Skeletal muscle tissue (tissue), 4 donors: ENCODE measurements around the gene L1CAM. TPM values are rescaled to one million over a fixed set of nuclear protein-coding genes. Genes with fewer than 3 reads are reported as not detected.

Experiments
- H3K27ac ChIP-seq: one replicate; pipeline ENCODE4 v1.7.0; 2013; ENCODE audit warnings: mild to moderate bottlenecking, low read depth, low read length, inconsistent platforms
- H3K27me3 ChIP-seq, 3 donors: one replicate each; pipeline ENCODE4 v1.7.0; 2013; ENCODE audit warnings: low read length in 3 of 3; ENCODE audit not compliant: control insufficient read depth in 3 of 3, insufficient read depth in 3 of 3
- H3K36me3 ChIP-seq, 3 donors: one replicate each; pipeline ENCODE4 v1.7.0; 2013; ENCODE audit warnings: low read length in 3 of 3; ENCODE audit not compliant: control insufficient read depth in 3 of 3, insufficient read depth in 3 of 3
- H3K4me1 ChIP-seq, 3 donors: one replicate each; pipeline ENCODE4 v1.7.0; 2013; ENCODE audit warnings: low read length in 3 of 3, mild to moderate bottlenecking in 3 of 3; ENCODE audit not compliant: control insufficient read depth in 3 of 3, insufficient read depth in 3 of 3
- H3K4me3 ChIP-seq, 3 donors: one replicate each; pipeline ENCODE4 v1.7.0; 2013; ENCODE audit warnings: low read length in 3 of 3
- H3K9ac ChIP-seq, 3 donors: one replicate each; pipeline ENCODE4 v1.7.0; 2013; ENCODE audit warnings: low read length in 3 of 3, mild to moderate bottlenecking in 3 of 3, moderate library complexity in 2 of 3, low read depth in 1 of 3
- H3K9me3 ChIP-seq, 3 donors: one replicate each; pipeline ENCODE4 v1.7.0; 2013; ENCODE audit warnings: low read length in 3 of 3; ENCODE audit not compliant: control insufficient read depth in 3 of 3
- total RNA-seq: library from RNA; depleted of rRNA; stranded (reverse); fragments of >200 nt; gene quantifications from one replicate; pipeline ENCODE4 v1.2.3, GENCODE V29; 2014
- donor health status: Osteomylitis.

L1CAM gene
- total RNA-seq, 1 donor from 2014 or later = 1.6 TPM

- no peak overlapping the region for H3K9ac ChIP-seq
- no peaks in the 10 kb centered on the region for H3K9me3 ChIP-seq
- no peak overlapping the region for H3K4me3 ChIP-seq
- no peaks in the 10 kb centered on the region for H3K36me3 ChIP-seq
- no peak overlapping the region for H3K27ac ChIP-seq
- H3K27me3 ChIP-seq = peaks cover 0 to 25% (median 9%) of the 10 kb centered on the region in 3 donors
- no peaks in the 10 kb centered on the region for H3K4me1 ChIP-seq
Measured at GRCh38 chrX:153871946-153872878, 13.8 kb downstream of the L1CAM start.

GRCh38 chrX:153871451-153871850 is 14.5 kb downstream of the L1CAM start:
- Histone ChIP-seq H3K4me1 (no peaks in the 10 kb centered on the region), H3K9ac (no peak overlapping the region), H3K36me3 (no peaks in the 10 kb centered on the region), H3K9me3 (no peaks in the 10 kb centered on the region), H3K4me3 (no peak overlapping the region), H3K27me3 (peaks cover 0 to 27% (median 9%) of the 10 kb centered on the region in 3 donors), H3K27ac (no peak overlapping the region)

- H3K36me3 ChIP-seq = no peaks in the 10 kb centered on the region
- no peaks in the 10 kb centered on the region for H3K4me1 ChIP-seq
- H3K27ac ChIP-seq = no peak overlapping the region
- H3K9ac ChIP-seq = no peak overlapping the region
- no peak overlapping the region for H3K4me3 ChIP-seq
- no peaks in the 10 kb centered on the region for H3K9me3 ChIP-seq
- H3K27me3 ChIP-seq = peaks cover 0 to 22% (median 9%) of the 10 kb centered on the region in 3 donors
Measured at GRCh38 chrX:153870791-153871360, 15.1 kb downstream of the L1CAM start.

- H3K4me1 ChIP-seq = no peaks in the 10 kb centered on the region
Measured at GRCh38 chrX:153870288-153870690, 15.7 kb downstream of the L1CAM start.

GRCh38 chrX:153869473-153870287 is 16.3 kb downstream of the L1CAM start:
- Histone ChIP-seq H3K27me3 (peaks cover 0 to 22% (median 9%) of the 10 kb centered on the region in 3 donors), H3K9me3 (no peaks in the 10 kb centered on the region), H3K36me3 (no peaks in the 10 kb centered on the region), H3K9ac (no peak overlapping the region), H3K4me3 (no peak overlapping the region), H3K4me1 (no peaks in the 10 kb centered on the region), H3K27ac (no peak overlapping the region)

More at GRCh38 chrX:153870288-153870690, 15.7 kb downstream of the L1CAM start:
- Histone ChIP-seq H3K27me3 (peaks cover 0 to 22% (median 9%) of the 10 kb centered on the region in 3 donors), H3K27ac (no peak overlapping the region), H3K9me3 (no peaks in the 10 kb centered on the region), H3K9ac (no peak overlapping the region), H3K36me3 (no peaks in the 10 kb centered on the region), H3K4me3 (no peak overlapping the region)

- Histone ChIP-seq H3K4me1 (no peaks in the 10 kb centered on the region), H3K9ac (no peak overlapping the region), H3K36me3 (no peaks in the 10 kb centered on the region), H3K9me3 (no peaks in the 10 kb centered on the region), H3K27me3 (peaks cover 0 to 22% (median 9%) of the 10 kb centered on the region in 3 donors), H3K27ac (no peak overlapping the region), H3K4me3 (no peak overlapping the region)
Measured at GRCh38 chrX:153868576-153869472, 17.1 kb downstream of the L1CAM start.

- Histone ChIP-seq H3K27me3 (peaks cover 0 to 19% (median 10%) of the 10 kb centered on the region in 3 donors), H3K4me1 (no peaks in the 10 kb centered on the region), H3K27ac (no peak overlapping the region), H3K36me3 (no peaks in the 10 kb centered on the region), H3K4me3 (no peak overlapping the region), H3K9ac (no peak overlapping the region), H3K9me3 (no peaks in the 10 kb centered on the region)
Measured at GRCh38 chrX:153867671-153868070, 18.3 kb downstream of the L1CAM start.

- H3K9ac ChIP-seq = no peak overlapping the region
- no peaks in the 10 kb centered on the region for H3K4me1 ChIP-seq
- peaks cover 0 to 17% (median 16%) of the 10 kb centered on the region in 3 donors for H3K27me3 ChIP-seq
- H3K27ac ChIP-seq = no peak overlapping the region
- H3K9me3 ChIP-seq = no peaks in the 10 kb centered on the region
- no peak overlapping the region for H3K4me3 ChIP-seq
- H3K36me3 ChIP-seq = no peaks in the 10 kb centered on the region
Measured at GRCh38 chrX:153867139-153867538, 18.8 kb downstream of the L1CAM start.
